GM12873 (cell line): ENCODE data around the gene DPRX.

ENCODE experiments used
- TF ChIP-seq, protein P1 (sequence below): IDR thresholded peaks from 2 replicates; pipeline ENCODE4 v1.5.1; 2012; ENCODE audit warnings: low read depth, mild to moderate bottlenecking, moderate library complexity, low read length, control low read depth; ENCODE audit not compliant: insufficient read depth; ENCODE audit errors: missing control alignments

DPRX gene

DNA sequence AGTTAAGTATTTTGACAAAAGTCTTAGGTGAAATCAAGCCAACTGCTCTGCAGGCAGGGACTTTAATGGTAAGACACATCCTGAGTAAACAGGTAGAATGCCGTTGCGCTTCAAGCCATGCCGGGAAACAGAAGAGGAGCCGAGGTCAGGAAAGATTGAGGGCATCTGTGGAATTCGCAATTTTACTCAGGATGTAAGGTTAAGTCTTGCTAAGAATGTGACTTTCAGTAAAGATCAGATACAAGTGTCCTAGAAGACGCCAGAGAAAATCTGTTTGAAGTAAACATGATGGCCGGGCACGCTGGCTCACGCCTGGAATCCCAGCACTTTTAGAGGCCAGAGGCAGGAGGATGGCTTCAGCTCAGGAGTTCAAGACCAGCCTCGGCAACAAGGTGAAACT, 33.4 kb upstream of the DPRX start:
- TF ChIP-seq, protein P1, sequence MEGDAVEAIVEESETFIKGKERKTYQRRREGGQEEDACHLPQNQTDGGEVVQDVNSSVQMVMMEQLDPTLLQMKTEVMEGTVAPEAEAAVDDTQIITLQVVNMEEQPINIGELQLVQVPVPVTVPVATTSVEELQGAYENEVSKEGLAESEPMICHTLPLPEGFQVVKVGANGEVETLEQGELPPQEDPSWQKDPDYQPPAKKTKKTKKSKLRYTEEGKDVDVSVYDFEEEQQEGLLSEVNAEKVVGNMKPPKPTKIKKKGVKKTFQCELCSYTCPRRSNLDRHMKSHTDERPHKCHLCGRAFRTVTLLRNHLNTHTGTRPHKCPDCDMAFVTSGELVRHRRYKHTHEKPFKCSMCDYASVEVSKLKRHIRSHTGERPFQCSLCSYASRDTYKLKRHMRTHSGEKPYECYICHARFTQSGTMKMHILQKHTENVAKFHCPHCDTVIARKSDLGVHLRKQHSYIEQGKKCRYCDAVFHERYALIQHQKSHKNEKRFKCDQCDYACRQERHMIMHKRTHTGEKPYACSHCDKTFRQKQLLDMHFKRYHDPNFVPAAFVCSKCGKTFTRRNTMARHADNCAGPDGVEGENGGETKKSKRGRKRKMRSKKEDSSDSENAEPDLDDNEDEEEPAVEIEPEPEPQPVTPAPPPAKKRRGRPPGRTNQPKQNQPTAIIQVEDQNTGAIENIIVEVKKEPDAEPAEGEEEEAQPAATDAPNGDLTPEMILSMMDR, result no peak

- TF ChIP-seq, protein P1, result no peak
These were observed 31.6 kb upstream of the DPRX start for GRCh38 chr19:53600217-53600616.

DNA sequence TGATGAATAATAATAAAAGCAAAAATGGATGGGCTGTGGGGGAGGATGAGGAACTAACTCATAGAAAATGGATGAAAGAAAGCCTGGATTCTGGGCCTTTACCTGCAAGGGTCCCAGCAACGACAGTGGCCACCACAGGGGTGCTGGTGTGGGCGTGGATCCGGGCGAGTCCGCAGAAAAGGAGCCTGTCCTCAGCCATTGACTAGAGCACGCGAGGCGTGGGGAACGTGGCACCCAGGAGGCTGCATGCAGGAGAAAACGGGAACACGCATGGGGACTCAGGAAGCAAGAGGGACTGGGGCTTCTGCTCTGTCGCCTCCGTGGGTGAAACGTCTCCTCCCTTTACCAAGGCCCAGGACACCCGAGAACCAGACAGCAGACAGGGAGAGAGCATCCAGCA, 25.8 kb upstream of the DPRX start:
- TF ChIP-seq, protein P1, result no peak

- TF ChIP-seq, protein P1, result no peak
These were observed 23.4 kb upstream of the DPRX start for GRCh38 chr19:53608381-53608780.

GRCh38 chr19:53612762-53613526, 18.9 kb upstream of the DPRX start:
- TF ChIP-seq, protein P1, result no peak

DNA sequence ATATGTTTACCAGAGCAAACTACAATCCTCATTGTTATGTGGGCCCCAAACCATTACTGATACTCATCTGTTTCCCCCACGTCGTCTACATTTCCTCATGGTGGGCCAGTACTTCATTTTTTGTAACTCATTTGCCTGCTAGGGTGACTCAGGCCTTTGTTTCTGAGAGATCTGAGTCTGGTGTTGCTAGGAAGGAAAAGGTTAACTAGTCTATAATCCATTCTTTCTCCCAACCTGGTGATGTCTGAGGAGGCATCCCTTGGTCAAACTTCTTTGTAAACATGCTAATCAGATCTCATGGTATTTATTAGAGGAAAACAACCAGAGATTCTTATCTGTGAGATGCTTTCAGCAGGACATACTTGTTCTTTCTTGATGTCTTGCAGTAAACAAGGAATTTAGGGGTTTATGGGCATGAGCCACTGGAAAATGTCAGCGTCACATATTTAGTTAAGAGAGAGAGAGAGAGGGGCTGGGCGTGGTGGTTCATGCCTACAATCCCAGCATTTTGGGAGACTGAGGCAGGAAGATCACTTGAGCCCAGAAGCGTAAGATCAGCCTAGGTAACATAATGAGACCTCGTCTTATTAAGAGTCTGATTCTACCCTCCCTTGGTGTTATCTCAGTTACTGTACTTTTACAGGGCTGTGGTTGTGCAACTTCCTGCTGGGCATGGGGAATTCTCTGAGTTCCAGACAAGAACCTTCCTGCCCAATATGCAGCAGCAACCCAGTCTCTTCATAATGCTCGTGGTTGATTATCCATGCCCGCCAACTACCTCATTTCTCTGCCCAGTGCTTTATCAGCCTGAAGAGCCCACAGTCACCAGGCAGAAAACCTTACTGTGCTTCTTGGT, 9.7 kb upstream of the DPRX start:
- TF ChIP-seq, protein P1, result no peak
